Measurements from ENCODE around the gene NR4A2. TPM values are rescaled to one million over a fixed set of nuclear protein-coding genes. Genes with fewer than 3 reads are reported as not detected.

The NR4A2 gene
- total RNA-seq, 4 donors from 2014 or later = 1.9 to 5.0 (median 2.5) TPM

GRCh38 chr2:156323754-156324153 is 8.8 kb downstream of the NR4A2 start:
- Histone ChIP-seq H3K4me3 (no peak overlapping the region), H3K36me3 (peaks cover 0 to 10% (median 0%) of the 10 kb centered on the region in 3 donors), H3K27ac (no peak overlapping the region), H3K4me1 (peaks cover 0 to 32% (median 11%) of the 10 kb centered on the region in 4 donors), H3K27me3 (peaks cover 0 to 5% of the 10 kb centered on the region in 2 donors), H3K9me3 (no peaks in the 10 kb centered on the region)
- no peak for DNase-seq
- no peak for TF ChIP-seq POLR2A (IDR thresholded peaks at IDR 0.05)
- no peak for TF ChIP-seq CTCF (IDR thresholded peaks at IDR 0.05)

- Histone ChIP-seq H3K4me3 (peak overlapping the region in 2 of 4 donors; percentile 44 to 62), H3K9me3 (no peaks in the 10 kb centered on the region), H3K36me3 (peaks cover 0 to 6% (median 0%) of the 10 kb centered on the region in 3 donors), H3K4me1 (peaks cover 0 to 32% (median 11%) of the 10 kb centered on the region in 4 donors), H3K27ac (no peak overlapping the region), H3K27me3 (peaks cover 0 to 5% of the 10 kb centered on the region in 2 donors)
- DNase-seq = no peak
- TF ChIP-seq POLR2A (IDR thresholded peaks at IDR 0.05) (no peak), CTCF (IDR thresholded peaks at IDR 0.05) (no peak)
Measured at GRCh38 chr2:156322686-156323231, 9.8 kb downstream of the NR4A2 start.

DNA sequence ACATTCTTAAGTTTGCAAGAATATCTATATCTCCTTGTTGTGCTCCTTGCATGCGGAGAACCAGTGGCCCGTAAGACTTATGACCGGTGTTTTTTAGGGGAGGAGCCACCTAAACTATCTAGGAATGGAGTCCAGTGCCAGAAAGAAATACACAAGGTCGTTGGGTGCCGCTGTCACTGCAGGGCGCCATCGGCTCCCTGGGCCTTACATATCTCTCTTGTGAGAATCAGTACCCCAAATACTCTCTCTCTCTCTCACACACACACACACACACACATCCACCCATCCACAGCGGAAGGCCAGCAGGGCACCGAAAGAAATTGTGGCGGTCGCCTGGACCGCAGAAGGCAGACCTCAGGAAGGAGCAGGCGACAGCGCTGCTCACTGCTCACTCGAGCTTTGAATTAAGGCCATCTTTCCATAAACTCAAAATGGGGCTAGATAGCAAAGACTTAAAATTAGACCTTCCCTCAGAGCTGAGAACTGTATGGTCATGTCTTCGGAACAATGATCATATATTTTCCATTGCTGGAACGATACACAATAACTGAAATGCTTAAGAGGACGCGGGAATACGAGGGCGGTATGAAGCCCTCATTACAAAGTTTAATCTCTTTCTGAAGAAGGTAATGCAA is 10.4 kb downstream of the NR4A2 start:
- H3K4me3 ChIP-seq = peak overlapping the region; percentile 12 to 62 (median 30)
- DNase-seq = peak in 1 of 3 donors; percentile 52

DNA sequence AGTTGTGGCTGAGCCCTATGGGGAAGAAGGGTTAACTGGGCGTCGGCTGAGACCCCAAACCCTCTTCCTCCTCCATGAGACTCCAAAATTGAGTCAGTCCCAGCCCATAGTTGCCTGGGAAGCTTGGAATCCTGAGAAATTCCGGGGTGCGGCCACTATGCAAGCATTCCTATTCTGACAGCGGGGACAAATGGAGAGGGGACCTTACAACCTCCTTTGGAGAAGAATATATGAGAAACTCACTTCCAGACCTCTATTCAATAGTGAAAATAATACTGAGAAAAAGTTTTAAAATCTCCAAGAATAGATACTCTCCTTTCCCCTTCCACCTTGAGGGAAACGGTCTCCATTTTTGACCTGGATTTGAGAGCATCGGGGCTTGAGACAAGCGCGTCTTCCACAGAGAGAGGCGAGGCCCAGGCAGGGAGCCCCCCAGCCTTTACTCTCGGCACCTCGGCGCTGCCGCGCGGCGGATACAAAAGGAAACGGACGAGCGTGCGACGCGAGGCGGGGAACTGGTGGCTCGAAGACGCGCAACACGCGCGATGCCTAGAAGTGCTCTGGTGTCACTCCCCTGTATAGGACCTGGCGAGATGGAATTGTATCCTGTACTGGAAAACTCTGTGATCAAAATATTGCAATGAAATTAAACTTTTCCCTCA is 11.1 kb downstream of the NR4A2 start:
- peak overlapping the region in 3 of 4 donors; percentile 15 to 62 (median 44) for H3K4me3 ChIP-seq
- H3K9me3 ChIP-seq = no peaks in the 10 kb centered on the region
- peaks cover 0 to 32% (median 11%) of the 10 kb centered on the region in 4 donors for H3K4me1 ChIP-seq
- H3K27me3 ChIP-seq = peaks cover 0 to 5% of the 10 kb centered on the region in 2 donors
- H3K36me3 ChIP-seq = no peaks in the 10 kb centered on the region
- peak in 2 of 3 donors; percentile 60 to 63 for DNase-seq
- TF ChIP-seq POLR2A (IDR thresholded peaks at IDR 0.05) (no peak), CTCF (IDR thresholded peaks at IDR 0.05) (no peak)
- H3K27ac ChIP-seq = no peak overlapping the region

More for the DNA sequence above, 10.4 kb downstream of the NR4A2 start:
- Histone ChIP-seq H3K4me1 (peaks cover 0 to 32% (median 11%) of the 10 kb centered on the region in 4 donors), H3K9me3 (no peaks in the 10 kb centered on the region), H3K27ac (no peak overlapping the region), H3K27me3 (peaks cover 0 to 5% of the 10 kb centered on the region in 2 donors), H3K36me3 (peaks cover 0 to under 1% (median 0%) of the 10 kb centered on the region in 3 donors)
- TF ChIP-seq CTCF (IDR thresholded peaks at IDR 0.05) (no peak), POLR2A (IDR thresholded peaks at IDR 0.05) (no peak)

- TF ChIP-seq CTCF (IDR thresholded peaks at IDR 0.05) = no peak
- TF ChIP-seq POLR2A (IDR thresholded peaks at IDR 0.05) = no peak
- DNase-seq = peak in 1 of 3 donors; percentile 57
- Histone ChIP-seq H3K4me1 (peaks cover 0 to 32% (median 11%) of the 10 kb centered on the region in 4 donors), H3K4me3 (peak overlapping the region; percentile 18 to 62 (median 36)), H3K27me3 (peaks cover 0 to 5% of the 10 kb centered on the region in 2 donors), H3K9me3 (no peaks in the 10 kb centered on the region), H3K36me3 (no peaks in the 10 kb centered on the region), H3K27ac (peak overlapping the region; percentile 39 to 81 (median 51))
Measured at GRCh38 chr2:156320486-156321098, 11.9 kb downstream of the NR4A2 start.
